ENCODE measurements around the gene RAB18. TPM values are rescaled to one million over a fixed set of nuclear protein-coding genes. Genes with fewer than 3 reads are reported as not detected.

Gene RAB18
- polyA plus RNA-seq, 1 donor from 2014 or later, result 49.3 TPM

- H3K4me1 Mint-ChIP-seq, result peaks cover 16 to 63% (median 32%) of the 10 kb centered on the region in 3 donors
- H3K9me3 Mint-ChIP-seq, result no peaks in the 10 kb centered on the region
- H3K27me3 Mint-ChIP-seq, result no peaks in the 10 kb centered on the region
- H3K27ac Mint-ChIP-seq, result no peak overlapping the region
- H3K4me3 Mint-ChIP-seq, result no peak overlapping the region
- H3K36me3 Mint-ChIP-seq, result peaks cover 2% of the 10 kb centered on the region
Observed at GRCh38 chr10:27526242-27526641, 22.1 kb downstream of the RAB18 start.

GRCh38 chr10:27527666-27528295, 23.7 kb downstream of the RAB18 start:
- no peak overlapping the region for H3K27ac Mint-ChIP-seq
- no peak overlapping the region for H3K4me3 Mint-ChIP-seq
- H3K36me3 Mint-ChIP-seq, result peaks cover 2% of the 10 kb centered on the region
- H3K9me3 Mint-ChIP-seq, result no peaks in the 10 kb centered on the region
- peaks cover 5 to 50% (median 25%) of the 10 kb centered on the region in 3 donors for H3K4me1 Mint-ChIP-seq
- no peaks in the 10 kb centered on the region for H3K27me3 Mint-ChIP-seq

GRCh38 chr10:27529010-27529783, 25.1 kb downstream of the RAB18 start:
- Mint-ChIP-seq H3K36me3 (peaks cover 2% of the 10 kb centered on the region), H3K4me3 (no peak overlapping the region), H3K9me3 (no peaks in the 10 kb centered on the region), H3K27ac (no peak overlapping the region), H3K27me3 (no peaks in the 10 kb centered on the region), H3K4me1 (peaks cover 2 to 42% (median 22%) of the 10 kb centered on the region in 3 donors)

- H3K4me3 Mint-ChIP-seq, result no peak overlapping the region
- H3K9me3 Mint-ChIP-seq, result no peaks in the 10 kb centered on the region
- H3K27me3 Mint-ChIP-seq, result no peaks in the 10 kb centered on the region
- H3K36me3 Mint-ChIP-seq, result peaks cover 2% of the 10 kb centered on the region
- H3K4me1 Mint-ChIP-seq, result peaks cover 0 to 31% (median 13%) of the 10 kb centered on the region in 3 donors
- no peak overlapping the region for H3K27ac Mint-ChIP-seq
Observed at GRCh38 chr10:27530477-27530876, 26.4 kb downstream of the RAB18 start.

GRCh38 chr10:27531336-27531847, 27.3 kb downstream of the RAB18 start:
- peaks cover 0 to 28% (median 10%) of the 10 kb centered on the region in 3 donors for H3K4me1 Mint-ChIP-seq
- H3K4me3 Mint-ChIP-seq, result no peak overlapping the region
- peaks cover 2% of the 10 kb centered on the region for H3K36me3 Mint-ChIP-seq
- no peaks in the 10 kb centered on the region for H3K9me3 Mint-ChIP-seq
- no peak overlapping the region for H3K27ac Mint-ChIP-seq
- H3K27me3 Mint-ChIP-seq, result no peaks in the 10 kb centered on the region

GRCh38 chr10:27534161-27534700, 30.1 kb downstream of the RAB18 start:
- Mint-ChIP-seq H3K9me3 (no peaks in the 10 kb centered on the region), H3K4me1 (peaks cover 2 to 10% (median 4%) of the 10 kb centered on the region in 3 donors), H3K27me3 (no peaks in the 10 kb centered on the region), H3K36me3 (peaks cover 2% of the 10 kb centered on the region), H3K4me3 (no peak overlapping the region), H3K27ac (no peak overlapping the region)

- Mint-ChIP-seq H3K27ac (no peak overlapping the region), H3K9me3 (no peaks in the 10 kb centered on the region), H3K27me3 (no peaks in the 10 kb centered on the region), H3K4me1 (peaks cover 2 to 4% (median 4%) of the 10 kb centered on the region in 3 donors), H3K36me3 (peaks cover 2% of the 10 kb centered on the region), H3K4me3 (no peak overlapping the region)
Observed at GRCh38 chr10:27535317-27535716, 31.2 kb downstream of the RAB18 start.

GRCh38 chr10:27536437-27536836, 32.3 kb downstream of the RAB18 start:
- Mint-ChIP-seq H3K36me3 (peaks cover 2% of the 10 kb centered on the region), H3K27ac (no peak overlapping the region), H3K9me3 (no peaks in the 10 kb centered on the region), H3K4me3 (no peak overlapping the region), H3K4me1 (peaks cover 0 to 2% (median 0%) of the 10 kb centered on the region in 3 donors), H3K27me3 (no peaks in the 10 kb centered on the region)

- H3K27me3 Mint-ChIP-seq, result no peaks in the 10 kb centered on the region
- H3K4me1 Mint-ChIP-seq, result peaks cover 0 to 2% (median 0%) of the 10 kb centered on the region in 3 donors
- H3K36me3 Mint-ChIP-seq, result peaks cover 2% of the 10 kb centered on the region
- no peak overlapping the region for H3K4me3 Mint-ChIP-seq
- H3K27ac Mint-ChIP-seq, result no peak overlapping the region
- H3K9me3 Mint-ChIP-seq, result no peaks in the 10 kb centered on the region
Observed at GRCh38 chr10:27537166-27537565, 33.1 kb downstream of the RAB18 start.

- peaks cover 0 to 2% (median 0%) of the 10 kb centered on the region in 3 donors for H3K4me1 Mint-ChIP-seq
- peaks cover 2% of the 10 kb centered on the region for H3K36me3 Mint-ChIP-seq
- H3K9me3 Mint-ChIP-seq, result no peaks in the 10 kb centered on the region
- H3K27ac Mint-ChIP-seq, result peak overlapping the region in 1 of 3 donors; percentile 13
- no peaks in the 10 kb centered on the region for H3K27me3 Mint-ChIP-seq
- H3K4me3 Mint-ChIP-seq, result no peak overlapping the region
Observed at GRCh38 chr10:27537787-27538186, 33.7 kb downstream of the RAB18 start.

- H3K4me1 Mint-ChIP-seq, result peaks cover 0 to 2% (median 0%) of the 10 kb centered on the region in 3 donors
- no peak overlapping the region for H3K27ac Mint-ChIP-seq
- H3K4me3 Mint-ChIP-seq, result no peak overlapping the region
- H3K9me3 Mint-ChIP-seq, result no peaks in the 10 kb centered on the region
- no peaks in the 10 kb centered on the region for H3K27me3 Mint-ChIP-seq
- H3K36me3 Mint-ChIP-seq, result peaks cover 4% of the 10 kb centered on the region
Observed at GRCh38 chr10:27540672-27541071, 36.6 kb downstream of the RAB18 start.

GRCh38 chr10:27541796-27542729, 38.0 kb downstream of the RAB18 start:
- no peaks in the 10 kb centered on the region for H3K9me3 Mint-ChIP-seq
- peak overlapping the region in 2 of 3 donors; percentile 9 to 29 for H3K27ac Mint-ChIP-seq
- H3K4me3 Mint-ChIP-seq, result peak overlapping the region in 1 of 4 donors; percentile 73
- H3K4me1 Mint-ChIP-seq, result peaks cover 0 to 2% (median 0%) of the 10 kb centered on the region in 3 donors
- H3K36me3 Mint-ChIP-seq, result peaks cover 6% of the 10 kb centered on the region
- H3K27me3 Mint-ChIP-seq, result no peaks in the 10 kb centered on the region

GRCh38 chr10:27542812-27543211, 38.7 kb downstream of the RAB18 start:
- H3K27ac Mint-ChIP-seq, result no peak overlapping the region
- H3K27me3 Mint-ChIP-seq, result no peaks in the 10 kb centered on the region
- H3K36me3 Mint-ChIP-seq, result peaks cover 6% of the 10 kb centered on the region
- peaks cover 0 to 2% (median 0%) of the 10 kb centered on the region in 3 donors for H3K4me1 Mint-ChIP-seq
- H3K4me3 Mint-ChIP-seq, result no peak overlapping the region
- no peaks in the 10 kb centered on the region for H3K9me3 Mint-ChIP-seq

GRCh38 chr10:27547047-27547446, 42.9 kb downstream of the RAB18 start:
- H3K4me3 Mint-ChIP-seq, result no peak overlapping the region
- no peak overlapping the region for H3K27ac Mint-ChIP-seq
- no peaks in the 10 kb centered on the region for H3K4me1 Mint-ChIP-seq
- H3K9me3 Mint-ChIP-seq, result peaks cover 0 to 4% (median 0%) of the 10 kb centered on the region in 3 donors
- peaks cover 4% of the 10 kb centered on the region for H3K36me3 Mint-ChIP-seq
- no peaks in the 10 kb centered on the region for H3K27me3 Mint-ChIP-seq
